SKM-1 treated with dmso at 0.1 percent for 144 hours (cell line): Measurements from ENCODE around the gene FAM187B.
"Not testable (repeated sequence)": the region's sequence is repeated elsewhere in the genome, so short reads cannot be mapped to it uniquely, and the experiment has no call there.

ENCODE experiments used
- DNase-seq: peaks from one replicate; lab custom pipeline; 2025; ENCODE audit not compliant: unreplicated experiment; lab: John Stamatoyannopoulos, UW

FAM187B gene

DNA sequence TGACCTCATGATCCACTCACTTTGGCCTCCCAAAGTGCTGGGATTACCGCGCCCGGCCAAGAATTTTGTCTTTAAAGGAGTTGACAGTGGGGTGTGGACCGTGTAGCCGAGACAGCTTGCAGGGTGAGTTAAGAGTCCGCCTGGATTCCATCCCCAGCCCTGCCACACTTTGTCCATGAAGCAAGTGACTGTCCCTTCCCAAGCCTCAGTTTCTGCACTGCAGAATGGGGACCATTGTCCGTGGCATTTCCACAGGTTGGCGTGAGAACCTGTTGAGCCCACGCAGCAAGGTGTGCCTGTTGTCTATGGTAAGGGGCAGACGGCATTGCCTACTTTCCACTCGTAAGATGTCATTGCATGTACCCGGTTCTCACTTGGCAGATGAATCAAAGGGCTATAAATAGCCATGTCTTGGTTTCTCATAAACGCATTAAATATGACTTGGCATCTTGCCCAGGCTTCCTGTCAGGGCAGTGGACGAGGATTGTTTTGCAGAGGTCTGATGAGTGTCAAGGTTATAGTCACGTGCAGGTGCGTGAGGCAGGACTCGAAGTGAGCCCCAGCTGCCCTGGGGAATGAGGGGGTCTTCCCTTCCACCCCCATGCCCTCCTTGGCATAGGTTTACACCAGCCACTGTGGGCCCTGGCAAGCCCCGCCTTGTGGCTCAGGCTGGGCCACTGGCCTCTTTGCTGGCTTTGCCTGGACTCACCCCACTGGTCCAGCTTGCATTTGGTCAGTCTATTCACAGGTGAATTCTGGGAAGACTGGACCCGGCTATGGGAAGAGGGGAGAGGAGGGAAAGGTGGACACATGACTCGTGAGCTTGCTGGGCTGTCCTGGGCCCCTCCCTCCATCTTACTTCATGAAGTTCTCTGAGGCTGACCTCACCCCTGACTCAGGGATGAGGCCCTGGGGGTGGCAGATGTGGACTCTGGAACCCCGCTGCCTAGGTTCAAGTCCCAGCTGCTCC, 14.6 kb downstream of the FAM187B start:
- DNase-seq: no peak

DNA sequence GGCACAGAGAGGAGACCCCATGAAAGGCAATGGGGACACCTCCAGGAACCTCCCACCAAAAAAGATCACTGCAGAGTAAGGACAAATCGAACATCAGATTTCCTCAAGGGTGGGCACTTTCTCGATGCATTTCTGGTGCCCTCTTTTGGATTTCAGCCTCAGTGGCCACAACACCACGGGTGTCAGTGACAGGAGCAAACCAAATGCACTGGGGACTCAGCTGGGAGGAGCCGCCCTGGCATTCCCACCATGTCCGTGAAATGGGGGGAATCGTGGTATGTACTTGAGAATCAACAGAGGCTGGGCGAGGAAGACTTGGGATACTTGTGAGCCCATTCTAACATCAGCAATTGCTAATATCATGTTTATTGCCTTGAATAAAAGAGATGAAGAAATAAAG, 16.3 kb downstream of the FAM187B start:
- DNase-seq: no peak

GRCh38 chr19:35211545-35212230, 16.9 kb downstream of the FAM187B start:
- no peak for DNase-seq

DNA sequence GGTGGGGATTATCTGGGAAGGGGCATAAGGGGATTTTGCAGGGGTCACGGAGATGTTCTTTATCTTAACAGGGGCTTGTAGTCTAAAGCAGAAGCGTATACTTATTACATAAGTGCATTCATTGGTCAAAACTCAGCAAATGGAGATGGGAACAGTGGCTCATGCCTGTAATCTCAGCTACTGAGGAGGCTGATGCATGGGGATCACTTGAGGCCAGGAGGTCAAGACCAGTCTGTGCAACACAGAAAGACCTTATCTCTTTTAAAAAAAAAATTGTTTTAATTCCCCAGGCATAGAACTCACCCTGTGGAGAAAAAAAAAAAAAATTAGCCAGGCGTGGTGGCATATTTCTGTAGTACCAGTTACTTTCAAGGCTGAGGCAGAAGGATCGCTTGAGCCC, 18.9 kb downstream of the FAM187B start:
- no peak for DNase-seq

DNA sequence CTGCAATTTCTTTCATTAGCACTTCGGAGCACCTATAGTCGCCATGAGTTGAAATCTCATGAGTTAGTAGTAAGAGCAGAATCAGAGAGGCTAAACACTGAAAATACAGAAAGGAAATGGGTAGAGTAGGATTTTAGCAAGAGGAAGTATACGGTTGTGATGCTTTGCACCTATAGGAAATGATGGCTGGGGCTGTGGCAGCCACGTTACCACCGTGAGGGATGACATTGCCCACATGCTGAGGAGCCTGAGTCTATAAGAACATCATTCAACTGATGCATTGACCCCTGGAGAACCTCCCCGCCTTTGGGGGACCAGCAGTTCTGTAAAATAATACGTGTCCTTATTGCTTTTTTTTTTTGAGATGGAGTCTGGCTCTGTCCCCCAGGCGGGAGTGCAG, 20.4 kb downstream of the FAM187B start:
- DNase-seq: no peak

GRCh38 chr19:35207391-35207871, 21.1 kb downstream of the FAM187B start:
- no peak for DNase-seq

DNA sequence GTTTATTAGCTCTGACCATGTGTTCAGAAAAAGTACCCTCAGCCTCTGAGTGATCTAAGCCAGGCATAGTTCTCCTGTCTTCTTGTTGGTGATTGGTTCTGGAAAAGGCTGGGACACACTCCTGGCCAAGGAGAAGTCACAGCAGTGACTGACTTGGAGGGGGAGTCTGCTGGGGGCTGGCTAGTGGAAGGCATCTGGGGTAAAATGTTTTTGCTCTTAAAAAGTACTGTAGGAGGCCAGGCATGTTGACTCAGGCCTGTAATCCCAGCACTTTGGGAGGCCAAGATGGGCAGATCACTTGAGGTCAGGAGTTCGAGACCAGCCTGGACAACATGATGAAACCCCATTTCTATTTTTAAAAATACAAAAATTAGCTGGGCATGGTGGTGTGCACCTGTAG, 21.7 kb downstream of the FAM187B start:
- no peak for DNase-seq

DNA sequence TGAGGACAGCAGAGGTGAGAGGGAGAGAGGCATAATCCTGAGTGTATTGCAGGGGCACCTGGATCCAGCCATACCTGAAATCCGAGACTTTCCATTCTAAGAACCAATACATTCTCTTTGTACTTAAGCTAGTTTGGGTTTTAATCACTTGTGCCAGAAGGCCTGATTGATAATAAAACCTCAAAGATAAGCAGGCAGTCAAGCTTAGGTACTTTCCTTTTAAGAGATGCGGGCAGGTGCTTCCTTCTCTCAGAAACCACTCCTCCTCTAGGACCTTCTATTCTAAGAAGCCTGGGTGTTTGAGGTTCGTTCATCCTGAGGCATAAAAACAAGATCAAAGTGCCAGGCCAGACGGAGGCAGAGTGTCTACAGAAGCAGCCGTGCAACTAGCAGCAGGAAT, 22.2 kb downstream of the FAM187B start:
- no peak for DNase-seq

GRCh38 chr19:35205733-35206323, 22.7 kb downstream of the FAM187B start:
- no peak for DNase-seq

GRCh38 chr19:35204799-35205732, 23.5 kb downstream of the FAM187B start:
- DNase-seq: peak; percentile 83

DNA sequence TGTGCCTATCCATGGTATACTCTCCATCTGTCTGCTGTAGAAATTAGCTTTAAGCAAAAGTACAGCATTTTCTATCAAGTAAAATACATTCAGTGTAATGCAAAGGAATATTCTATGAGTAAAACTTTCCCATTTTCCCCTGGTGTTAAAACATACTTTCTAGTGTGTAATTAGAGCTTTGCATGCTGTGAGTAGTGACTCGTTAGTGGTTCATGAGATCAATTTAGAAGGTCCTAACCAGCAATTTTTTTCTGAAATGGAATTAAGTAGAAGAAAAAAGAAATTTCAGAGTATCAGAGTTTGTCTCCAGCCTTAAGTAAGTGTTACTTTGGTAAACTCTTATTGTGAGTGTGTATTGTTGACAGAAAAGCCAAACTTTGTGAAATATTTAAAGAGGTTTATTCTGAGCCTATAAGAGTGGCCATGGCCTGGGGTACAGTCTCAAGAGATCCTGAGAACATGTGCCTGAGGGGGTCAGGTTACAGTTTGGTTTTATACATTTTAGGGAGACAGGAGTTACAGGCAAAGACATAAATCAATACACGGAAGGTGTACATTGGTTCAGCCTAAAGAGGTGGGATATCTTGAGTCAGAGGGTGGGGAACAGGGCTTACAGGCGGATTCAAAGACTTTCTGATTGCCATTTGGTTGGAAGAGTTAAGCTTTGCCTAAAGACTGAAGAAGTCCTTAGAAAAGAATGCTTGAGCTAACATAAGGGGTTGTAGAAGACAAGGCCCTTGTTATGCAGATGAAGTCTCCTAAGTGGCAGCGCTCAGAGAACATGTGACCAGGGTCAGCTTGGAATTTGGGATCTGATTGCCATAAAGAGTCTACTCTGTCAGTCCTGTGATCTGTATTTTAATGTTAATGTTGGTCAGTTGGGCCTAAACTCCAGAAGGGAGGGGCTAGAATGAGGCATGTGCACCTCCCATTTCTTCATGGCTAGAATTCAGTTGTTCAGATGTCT, 25.5 kb downstream of the FAM187B start:
- no peak for DNase-seq

GRCh38 chr19:35199481-35199880, 29.1 kb downstream of the FAM187B start:
- DNase-seq: no peak

- not testable (repeated sequence) for DNase-seq
Measured at GRCh38 chr19:35196861-35197260, 31.7 kb downstream of the FAM187B start.

DNA sequence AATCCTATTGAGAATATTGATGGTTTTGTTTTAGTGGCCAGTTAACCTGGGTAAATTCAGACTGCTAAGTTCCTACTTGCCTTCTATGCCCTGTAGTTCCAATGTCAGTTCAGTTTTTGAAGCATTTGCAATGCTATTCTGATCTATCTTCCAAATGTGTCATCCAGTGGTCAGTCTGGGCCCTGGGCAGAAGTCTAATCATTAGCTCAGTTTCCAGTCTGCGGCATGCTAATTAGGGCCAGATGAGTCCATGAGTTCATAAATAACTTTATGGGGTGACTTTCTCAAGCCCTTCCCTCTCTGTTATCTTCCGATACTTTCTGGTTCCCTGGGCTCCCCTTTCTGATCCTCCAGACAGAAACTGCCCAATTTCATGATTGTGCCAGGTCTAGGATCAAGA, 32.7 kb downstream of the FAM187B start:
- no peak for DNase-seq

GRCh38 chr19:35194012-35194984, 34.2 kb downstream of the FAM187B start:
- DNase-seq: no peak

DNA sequence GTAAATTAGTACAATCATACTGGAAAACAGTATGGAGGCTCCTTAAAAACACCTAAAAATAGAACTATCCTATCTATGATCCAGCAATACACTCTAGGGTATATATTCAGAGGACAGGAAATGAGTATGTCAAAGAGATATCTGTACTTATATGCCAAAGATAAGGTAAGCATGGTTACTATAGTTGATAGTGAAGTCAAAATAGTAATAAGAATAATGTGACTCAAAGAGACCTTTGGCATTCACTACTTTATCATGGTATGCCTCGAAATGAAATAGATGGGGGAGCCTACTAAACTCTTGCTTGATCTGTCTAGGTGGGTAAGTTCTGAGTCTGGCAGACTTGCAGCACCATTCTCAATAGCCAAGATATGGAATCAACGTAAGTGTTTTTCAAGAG, 43.7 kb downstream of the FAM187B start:
- DNase-seq: no peak

DNA sequence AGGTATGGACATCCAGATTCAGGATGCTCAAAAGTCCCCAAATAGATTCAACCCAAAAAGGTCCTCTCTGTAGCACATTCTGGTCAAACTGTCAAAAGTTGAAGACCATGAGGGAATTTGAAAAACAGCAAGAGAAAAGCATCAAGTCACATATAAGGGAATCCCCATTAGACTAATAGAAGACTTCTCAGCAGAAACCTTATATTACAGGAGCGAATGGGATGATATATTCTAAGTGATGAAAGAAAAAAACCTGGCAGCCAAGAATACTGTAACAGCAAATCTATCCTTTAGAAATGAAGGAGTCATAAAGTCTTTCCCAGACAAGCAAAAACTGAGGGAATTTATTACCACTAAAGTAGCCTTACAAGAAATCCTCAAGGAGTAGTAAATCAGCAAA, 44.3 kb downstream of the FAM187B start:
- no peak for DNase-seq

DNA sequence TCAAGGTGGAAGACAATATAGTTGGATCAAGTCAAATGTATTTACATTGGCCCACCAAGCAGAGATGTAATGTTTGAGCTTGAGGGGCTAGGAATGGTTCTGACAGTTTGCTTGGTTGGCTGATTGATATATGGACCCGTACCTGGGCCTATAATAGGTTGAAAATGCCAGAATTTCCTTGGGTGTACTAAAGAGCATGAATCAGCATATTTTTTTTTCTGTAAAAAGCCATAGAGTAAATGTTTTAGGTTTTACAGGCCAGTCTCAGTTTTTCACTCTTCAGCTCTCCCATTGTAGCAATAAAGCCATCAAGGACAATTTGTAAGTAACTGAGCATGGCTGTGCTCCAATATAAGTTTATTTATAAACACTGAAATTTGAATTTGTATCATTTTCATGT, 47.2 kb downstream of the FAM187B start:
- DNase-seq: no peak
